EL (cell line): ENCODE data around the gene SERPINA1.
A peak's percentile ranks its signal among the peaks of the same experiment; 100 is the strongest.
"Not testable (repeated sequence)": the region's sequence is repeated elsewhere in the genome, so short reads cannot be mapped to it uniquely, and the experiment has no call there.

Experiments
- DNase-seq: peaks from one replicate; pipeline ENCODE4 v3.0.0-alpha.2; 2016

SERPINA1 gene

GRCh38 chr14:94368956-94369355 lies 19.4 kb downstream of the SERPINA1 start:
- no peak for DNase-seq

GRCh38 chr14:94368243-94368590 lies 20.2 kb downstream of the SERPINA1 start:
- no peak for DNase-seq

DNA sequence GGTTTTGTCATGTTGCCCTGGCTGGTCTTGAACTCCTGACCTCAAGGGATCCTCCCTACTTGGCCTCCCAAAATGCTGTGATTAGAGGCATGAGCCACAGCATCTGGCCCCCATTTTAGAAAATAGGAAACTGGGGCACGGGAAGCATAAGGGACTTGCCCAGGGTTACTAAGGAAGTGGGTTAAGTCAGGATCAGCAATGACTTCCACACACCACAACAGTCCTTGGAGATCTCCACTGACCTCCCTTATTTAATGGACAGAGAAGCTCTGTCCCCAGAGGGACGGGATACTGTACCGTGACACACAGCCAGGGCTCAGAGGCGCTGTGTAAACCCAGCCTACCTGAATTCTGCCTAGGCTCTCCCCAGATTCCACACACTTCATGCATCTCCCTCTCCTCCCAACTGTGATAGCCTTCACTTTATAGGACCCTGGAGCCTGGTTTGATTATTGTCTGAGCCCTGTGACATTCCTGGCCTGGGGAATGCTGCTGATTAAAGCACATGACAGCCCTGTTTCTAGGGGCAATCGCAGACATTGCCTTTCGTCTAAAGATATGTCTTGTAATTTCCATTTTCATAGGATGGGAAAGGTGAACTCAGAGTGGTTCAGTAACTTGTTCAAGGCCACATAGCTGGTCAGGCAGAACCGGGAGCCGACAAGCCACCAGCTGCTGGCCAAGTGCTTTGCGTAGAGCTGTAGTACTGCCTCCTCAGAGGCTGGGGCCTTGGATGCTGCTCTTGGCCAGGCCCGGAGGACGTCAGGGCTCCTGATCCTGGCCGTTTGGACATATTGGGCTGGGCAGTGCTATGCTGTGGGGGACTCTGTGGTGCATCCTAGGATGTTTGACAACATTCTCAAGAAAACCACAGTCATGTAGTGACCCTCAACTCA lies 20.8 kb downstream of the SERPINA1 start:
- no peak for DNase-seq

DNA sequence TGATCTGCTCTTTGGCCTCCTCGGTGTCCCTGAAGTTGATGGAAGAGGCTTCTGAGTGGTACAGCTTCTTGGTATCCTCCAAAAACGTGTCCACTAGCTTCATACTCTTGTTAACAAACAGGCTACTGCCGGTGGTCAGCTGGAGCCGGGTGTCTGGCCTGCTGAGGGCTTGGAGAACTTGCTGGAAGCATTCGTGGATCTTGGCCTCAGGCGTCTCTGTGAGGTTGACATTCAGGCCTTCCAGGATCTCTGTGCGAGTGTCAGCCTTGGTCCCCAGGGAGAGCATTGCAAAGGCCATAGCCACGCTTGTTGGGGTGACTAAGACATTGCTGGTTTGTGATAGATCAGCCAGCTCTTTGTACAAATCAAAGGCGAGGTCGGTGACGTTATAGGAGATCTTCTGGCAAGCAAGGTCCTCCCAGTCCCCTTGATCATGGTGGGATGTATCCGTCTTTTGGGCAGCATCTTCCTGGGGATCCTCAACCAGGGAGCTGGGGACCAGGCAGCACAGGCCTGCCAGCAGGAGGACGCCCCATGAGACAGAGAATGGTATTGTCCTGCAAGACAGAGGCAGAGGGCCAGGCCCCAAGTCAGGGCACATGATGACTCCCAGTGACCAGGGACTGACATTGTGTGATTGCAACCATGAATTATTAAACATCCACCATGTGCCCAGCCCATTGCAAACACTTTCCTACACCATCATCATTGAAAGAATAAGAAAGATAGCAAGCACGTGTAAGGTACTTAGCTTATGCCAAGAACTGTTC lies 22.1 kb downstream of the SERPINA1 start, which contains the start of gene SERPINA2:
Gene SERPINA2, minus strand, starts transcription at position 553 of the 770 bp plus-strand sequence.
- no peak for DNase-seq

- no peak for DNase-seq
Observed at GRCh38 chr14:94365624-94366023, 22.8 kb downstream of the SERPINA1 start.

DNA sequence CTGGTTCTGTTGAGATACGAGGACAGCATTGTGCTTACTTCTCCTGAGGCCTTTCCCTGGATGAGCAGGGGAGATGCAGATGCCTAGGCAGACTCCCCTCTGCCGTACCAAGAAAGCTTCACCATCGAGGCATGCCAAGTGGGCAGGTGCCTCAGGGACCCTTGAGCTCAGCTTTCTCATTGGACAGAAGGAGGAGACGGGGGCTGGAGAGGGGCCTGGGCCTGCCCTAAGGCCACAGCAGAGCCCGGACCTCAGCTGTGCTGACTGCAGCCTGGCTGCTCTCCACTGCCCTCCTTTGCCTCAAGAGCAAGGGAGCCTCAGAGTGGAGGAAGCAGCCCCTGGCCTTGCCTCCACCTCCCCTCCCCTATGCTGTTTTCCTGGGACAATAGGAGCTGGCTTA lies 23.4 kb downstream of the SERPINA1 start:
- no peak for DNase-seq

- no peak for DNase-seq
Observed at GRCh38 chr14:94364037-94364436, 24.4 kb downstream of the SERPINA1 start.

DNA sequence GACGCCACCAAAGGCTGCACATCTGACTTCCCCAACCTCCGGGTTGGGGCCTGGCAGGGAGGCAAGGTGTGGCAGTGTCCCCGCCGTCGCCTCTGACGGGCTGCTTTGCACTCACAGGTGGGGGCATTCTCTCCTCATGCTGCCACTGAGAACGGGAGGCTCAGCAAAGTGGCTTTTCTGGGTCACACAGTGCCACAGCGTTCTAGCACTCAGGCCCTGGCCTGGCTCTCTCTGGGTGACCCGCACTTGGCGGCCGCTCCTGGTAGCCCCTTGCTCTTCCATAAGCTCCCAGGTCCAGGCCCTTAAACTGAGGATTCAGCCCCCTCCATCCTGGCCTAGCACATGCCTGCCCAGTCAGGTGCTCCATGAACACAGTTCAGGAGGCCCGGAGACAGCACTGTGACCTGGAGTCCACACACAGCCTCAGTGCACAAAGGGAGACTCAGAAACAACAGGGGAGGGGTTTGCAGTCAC lies 25.2 kb downstream of the SERPINA1 start:
- DNase-seq: no peak

DNA sequence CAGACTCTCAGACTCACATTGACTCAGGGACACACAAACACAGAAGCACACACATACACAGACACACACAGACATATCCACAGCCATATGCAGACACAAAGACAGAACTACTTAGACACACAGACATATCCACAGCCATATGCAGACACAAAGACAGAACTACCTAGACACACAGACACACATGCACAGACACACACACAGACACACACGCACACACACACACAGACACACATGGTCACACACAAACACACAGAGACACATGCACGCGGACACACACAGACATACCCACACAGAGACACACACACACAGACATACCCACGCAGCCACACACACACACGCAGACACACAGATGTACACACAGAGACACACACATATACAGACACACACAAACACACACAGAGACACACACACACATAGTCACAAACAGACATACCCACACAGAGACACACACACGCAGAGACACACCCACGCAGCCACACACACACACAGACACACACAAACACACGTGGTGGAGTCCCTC lies 25.7 kb downstream of the SERPINA1 start:
- DNase-seq: no peak

- DNase-seq: no peak
Observed at GRCh38 chr14:94361682-94362081, 26.7 kb downstream of the SERPINA1 start.

DNA sequence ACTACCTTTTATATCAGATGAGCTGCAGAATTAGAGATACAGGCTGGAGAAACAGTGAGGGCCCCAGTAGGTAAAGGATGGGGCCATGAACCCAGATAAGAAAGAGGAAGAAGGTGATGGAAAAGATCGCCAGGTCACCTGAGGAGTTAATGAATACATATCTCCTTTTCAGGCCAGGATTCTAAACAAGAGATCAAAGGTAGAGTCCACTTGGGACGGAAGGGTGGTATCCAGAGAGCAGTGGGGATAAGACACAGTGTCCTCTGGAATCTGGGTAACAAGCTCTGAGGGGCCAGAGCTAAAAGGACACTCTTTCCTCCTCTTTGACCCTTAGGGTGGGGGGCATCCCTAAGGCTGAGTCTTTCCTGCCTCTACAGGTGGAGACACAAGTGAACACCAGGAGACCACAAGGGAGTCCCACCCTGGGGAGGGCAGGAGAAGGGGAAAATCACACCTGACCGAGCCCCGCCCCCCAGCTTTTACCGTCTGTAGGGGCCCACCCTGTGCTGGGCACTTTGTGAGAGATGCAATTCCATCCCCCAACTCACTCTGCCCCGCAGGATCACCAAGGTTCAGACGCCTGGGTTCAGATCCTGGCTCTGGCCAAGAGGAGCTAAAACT lies 27.3 kb downstream of the SERPINA1 start:
- DNase-seq: no peak

DNA sequence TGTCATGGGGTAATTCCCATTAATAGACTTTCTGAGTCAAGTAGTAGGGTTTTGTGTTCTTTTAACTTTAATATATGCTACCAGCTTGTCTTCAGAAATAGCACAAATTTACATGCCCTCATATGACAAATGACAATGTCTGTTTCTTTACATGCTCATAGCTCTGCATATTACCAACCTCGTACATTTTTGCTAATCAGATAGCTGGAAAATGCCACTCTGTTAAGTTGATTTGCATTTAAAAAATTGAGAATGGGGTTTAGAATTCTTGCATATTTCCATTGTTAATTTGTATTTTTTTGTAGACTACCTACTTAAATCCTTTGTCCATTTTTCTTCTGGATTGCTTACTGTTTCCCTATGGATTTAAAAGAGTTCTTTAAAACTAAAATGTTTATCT lies 31.2 kb downstream of the SERPINA1 start:
- no peak for DNase-seq

GRCh38 chr14:94356379-94357056 lies 31.9 kb downstream of the SERPINA1 start:
- no peak for DNase-seq

- peak; percentile 69 for DNase-seq
Observed at GRCh38 chr14:94355191-94355794, 33.1 kb downstream of the SERPINA1 start.

- no peak for DNase-seq
Observed at GRCh38 chr14:94354638-94355185, 33.7 kb downstream of the SERPINA1 start.

GRCh38 chr14:94354190-94354589 lies 34.2 kb downstream of the SERPINA1 start:
- not testable (repeated sequence) for DNase-seq

- no peak for DNase-seq
Observed at GRCh38 chr14:94349276-94349675, 39.1 kb downstream of the SERPINA1 start.

GRCh38 chr14:94348836-94349235 lies 39.6 kb downstream of the SERPINA1 start:
- DNase-seq: no peak

GRCh38 chr14:94346841-94347240 lies 41.6 kb downstream of the SERPINA1 start:
- no peak for DNase-seq

DNA sequence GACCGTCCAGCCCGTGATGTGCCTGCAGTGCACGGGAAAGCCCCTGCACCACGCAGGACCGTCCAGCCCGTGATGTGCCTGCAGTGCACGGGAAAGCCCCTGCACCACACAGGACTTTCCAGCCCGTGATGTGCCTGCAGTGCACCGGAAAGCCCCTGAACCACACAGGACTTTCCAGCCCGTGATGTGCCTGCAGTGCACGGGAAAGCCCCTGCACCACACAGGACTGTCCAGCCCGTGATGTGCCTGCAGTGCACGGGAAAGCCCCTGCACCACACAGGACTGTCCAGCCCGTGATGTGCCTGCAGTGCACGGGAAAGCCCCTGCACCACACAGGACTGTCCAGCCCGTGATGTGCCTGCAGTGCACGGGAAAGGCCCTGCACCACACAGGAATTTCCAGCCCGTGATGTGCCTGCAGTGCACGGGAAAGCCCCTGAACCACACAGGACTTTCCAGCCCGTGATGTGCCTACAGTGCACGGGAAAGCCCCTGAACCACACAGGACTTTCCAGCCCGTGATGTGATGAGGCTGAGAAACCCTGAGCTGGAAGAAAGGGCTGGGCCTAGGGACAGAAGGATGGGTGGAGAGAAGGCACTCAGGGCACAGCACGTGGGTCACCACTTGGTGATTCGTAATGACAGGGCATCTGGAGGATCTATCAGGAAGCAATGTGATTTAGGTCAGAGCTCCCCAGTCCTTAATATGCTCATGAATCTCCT lies 42.2 kb downstream of the SERPINA1 start:
- DNase-seq: peak; percentile 76
